Measurements from ENCODE around the gene MANEA.
"Not testable (repeated sequence)": the region's sequence is repeated elsewhere in the genome, so short reads cannot be mapped to it uniquely, and the experiment has no call there.

The MANEA gene

DNA sequence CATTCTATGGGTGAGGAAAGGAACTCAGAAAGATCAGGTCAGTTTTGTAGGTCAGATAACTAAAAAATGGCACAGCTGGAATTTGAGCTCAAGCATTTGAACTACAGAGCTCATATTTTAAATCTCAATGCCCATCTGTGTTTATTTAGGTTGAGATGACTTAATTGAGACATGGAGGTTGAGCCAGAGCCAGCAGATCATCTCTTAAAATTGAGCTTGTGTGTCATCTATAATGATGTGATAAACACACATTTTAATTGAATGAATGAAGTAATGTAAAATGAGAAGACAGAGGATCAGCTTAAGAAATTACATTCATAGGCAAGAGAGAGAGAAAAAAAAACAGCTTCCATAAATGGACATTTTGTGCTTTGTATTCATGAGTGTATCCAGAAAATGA lies 3.7 kb downstream of the MANEA start (continued):
- TF ChIP-seq, protein P1, sequence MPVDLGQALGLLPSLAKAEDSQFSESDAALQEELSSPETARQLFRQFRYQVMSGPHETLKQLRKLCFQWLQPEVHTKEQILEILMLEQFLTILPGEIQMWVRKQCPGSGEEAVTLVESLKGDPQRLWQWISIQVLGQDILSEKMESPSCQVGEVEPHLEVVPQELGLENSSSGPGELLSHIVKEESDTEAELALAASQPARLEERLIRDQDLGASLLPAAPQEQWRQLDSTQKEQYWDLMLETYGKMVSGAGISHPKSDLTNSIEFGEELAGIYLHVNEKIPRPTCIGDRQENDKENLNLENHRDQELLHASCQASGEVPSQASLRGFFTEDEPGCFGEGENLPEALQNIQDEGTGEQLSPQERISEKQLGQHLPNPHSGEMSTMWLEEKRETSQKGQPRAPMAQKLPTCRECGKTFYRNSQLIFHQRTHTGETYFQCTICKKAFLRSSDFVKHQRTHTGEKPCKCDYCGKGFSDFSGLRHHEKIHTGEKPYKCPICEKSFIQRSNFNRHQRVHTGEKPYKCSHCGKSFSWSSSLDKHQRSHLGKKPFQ (tag by site-specific recombination; IDR thresholded peaks at IDR 0.05): no peak
- TF ChIP-seq IKZF3 (tag by site-specific recombination; IDR thresholded peaks at IDR 0.05): no peak
- TF ChIP-seq KLF7 (tag by site-specific recombination; IDR thresholded peaks at IDR 0.05; ENCODE audit: borderline replicate concordance): no peak
- TF ChIP-seq ZNF48 (tag by site-specific recombination; IDR thresholded peaks at IDR 0.05): no peak
- TF ChIP-seq ZEB2 (tag by site-specific recombination; IDR thresholded peaks at IDR 0.05): peak; percentile 82
- no peak for TF ChIP-seq ZNF138 (tag by site-specific recombination; IDR thresholded peaks at IDR 0.05; ENCODE audit: borderline replicate concordance)

DNA sequence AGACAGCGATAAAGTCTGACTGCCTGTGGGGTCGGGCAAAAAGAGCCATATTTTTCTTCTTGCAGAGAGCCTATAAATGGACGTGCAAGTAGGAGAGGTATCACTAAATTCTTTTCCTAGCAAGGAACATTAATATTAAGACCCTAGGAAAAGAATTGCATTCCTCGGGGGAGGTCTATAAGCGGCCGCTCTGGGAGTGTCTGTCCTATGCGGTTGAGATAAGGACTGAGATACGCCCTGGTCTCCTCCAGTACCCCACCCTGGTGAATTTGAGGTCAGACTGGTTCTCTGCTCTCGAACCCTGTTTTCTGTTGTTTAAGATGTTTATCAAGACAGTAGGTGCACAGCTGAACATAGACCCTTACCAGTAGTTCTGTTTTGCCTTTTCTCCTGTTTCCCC lies 6.9 kb downstream of the MANEA start:
- POLR2A ChIA-PET; H3K9me3 ChIP-seq (ENCODE audit: control insufficient read depth, insufficient read depth, low read depth, low read length); H3K4me1 ChIP-seq (ENCODE audit: control insufficient read depth, insufficient read depth, low read length); H3K27ac ChIP-seq (ENCODE audit: extremely low read depth, low read depth, low read length); CTCF ChIA-PET; H3K4me3 ChIP-seq (ENCODE audit: low read depth, low read length); H3K36me3 ChIP-seq (ENCODE audit: control insufficient read depth in 2 of 2, insufficient read depth in 1 of 2, low read length in 2 of 2): not testable (repeated sequence)
- TF ChIP-seq SETDB1 (IDR thresholded peaks at IDR 0.05; ENCODE audit: insufficient read length, low read length): peak; percentile 74

DNA sequence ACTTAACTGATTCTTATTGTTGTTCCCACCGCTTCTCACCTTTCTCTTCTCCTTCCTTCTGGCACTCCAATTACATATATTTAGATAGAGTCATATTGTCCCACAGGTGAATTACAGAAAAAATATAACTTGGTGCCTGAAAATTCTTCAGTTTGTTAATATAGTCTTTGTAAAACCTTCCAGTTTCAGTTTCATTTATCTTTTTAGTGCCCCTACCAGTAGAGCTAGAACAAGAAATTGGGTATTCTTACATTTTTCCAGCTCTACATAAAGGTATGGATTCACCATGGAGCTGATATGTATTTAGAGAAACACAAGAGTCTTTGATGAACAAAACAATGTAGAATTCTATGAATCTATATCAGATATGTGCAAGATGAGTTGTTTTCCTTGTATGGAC lies 10.7 kb downstream of the MANEA start:
- H3K4me1 ChIP-seq (ENCODE audit: control insufficient read depth, insufficient read depth, low read length): no peaks in the 10 kb centered on the region
- no peak for TF ChIP-seq ZBTB17 (tag by site-specific recombination; IDR thresholded peaks at IDR 0.05)
- no peak for TF ChIP-seq ZNF292 (tag by site-specific recombination; IDR thresholded peaks at IDR 0.05; ENCODE audit: borderline replicate concordance, low read depth)
- TF ChIP-seq ZNF501 (tag by site-specific recombination; IDR thresholded peaks at IDR 0.05): no peak
- no peak for TF ChIP-seq TCF7L2 (IDR thresholded peaks at IDR 0.05; ENCODE audit: borderline replicate concordance, low read depth, low read length)
- no peak for TF ChIP-seq ZNF223 (tag by site-specific recombination; IDR thresholded peaks at IDR 0.05)
- TF ChIP-seq ZNF530 (tag by site-specific recombination; IDR thresholded peaks at IDR 0.05; ENCODE audit: low read depth): no peak
- no peak overlapping the region for H3K4me3 ChIP-seq (ENCODE audit: low read depth, low read length)
- ChIA-PET POLR2A (no interaction called here), CTCF (no interaction called here)
- no peaks in the 10 kb centered on the region for H3K9me3 ChIP-seq (ENCODE audit: control insufficient read depth, insufficient read depth, low read depth, low read length)
- H3K27ac ChIP-seq (ENCODE audit: extremely low read depth, low read depth, low read length): no peak overlapping the region
- peaks cover 0 to 10% of the 10 kb centered on the region in 2 experiments; a peak in 1 of 3 replicates for H3K36me3 ChIP-seq (ENCODE audit: control insufficient read depth in 2 of 2, insufficient read depth in 1 of 2, low read length in 2 of 2)

DNA sequence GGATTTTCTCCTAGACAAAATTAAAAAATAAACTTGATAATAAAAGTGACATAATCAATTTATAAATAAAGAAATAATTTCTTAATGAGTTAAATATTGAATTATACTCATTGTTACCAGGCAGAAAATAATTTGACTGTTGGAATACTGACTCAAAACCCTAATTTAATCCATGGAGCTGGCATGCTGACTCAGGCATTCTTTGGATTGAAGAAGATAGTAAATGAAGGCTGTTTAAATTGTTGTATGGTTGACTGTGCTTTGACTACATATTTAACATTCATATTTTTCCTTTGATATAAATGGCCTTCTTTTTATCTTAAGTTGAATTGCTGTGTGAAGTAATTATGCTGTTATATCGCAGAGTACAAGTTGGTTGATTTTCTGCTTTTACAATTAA lies 11.7 kb downstream of the MANEA start:
- no peak overlapping the region for H3K27ac ChIP-seq (ENCODE audit: extremely low read depth, low read depth, low read length)
- H3K9me3 ChIP-seq (ENCODE audit: control insufficient read depth, insufficient read depth, low read depth, low read length): no peaks in the 10 kb centered on the region
- POLR2A ChIA-PET: no interaction called here
- H3K4me3 ChIP-seq (ENCODE audit: low read depth, low read length): no peak overlapping the region
- TF ChIP-seq ZNF146 (tag by site-specific recombination; IDR thresholded peaks at IDR 0.05): no peak
- TF ChIP-seq ZNF23 (tag by site-specific recombination; IDR thresholded peaks at IDR 0.05; ENCODE audit: borderline replicate concordance): no peak
- no peak for TF ChIP-seq SCRT2 (tag by site-specific recombination; IDR thresholded peaks at IDR 0.05)
- no peak for TF ChIP-seq ZNF214 (tag by site-specific recombination; IDR thresholded peaks at IDR 0.05; ENCODE audit: borderline replicate concordance)
- no peak for TF ChIP-seq ZBTB20 (tag by site-specific recombination; IDR thresholded peaks at IDR 0.05)
- no peak for TF ChIP-seq ZNF777 (tag by site-specific recombination; IDR thresholded peaks at IDR 0.05; ENCODE audit: borderline replicate concordance)
- TF ChIP-seq GLI4 (tag by site-specific recombination; IDR thresholded peaks at IDR 0.05): no peak
- TF ChIP-seq ZNF19 (tag by site-specific recombination; IDR thresholded peaks at IDR 0.05; ENCODE audit: low read depth): no peak
- TF ChIP-seq, protein P2, sequence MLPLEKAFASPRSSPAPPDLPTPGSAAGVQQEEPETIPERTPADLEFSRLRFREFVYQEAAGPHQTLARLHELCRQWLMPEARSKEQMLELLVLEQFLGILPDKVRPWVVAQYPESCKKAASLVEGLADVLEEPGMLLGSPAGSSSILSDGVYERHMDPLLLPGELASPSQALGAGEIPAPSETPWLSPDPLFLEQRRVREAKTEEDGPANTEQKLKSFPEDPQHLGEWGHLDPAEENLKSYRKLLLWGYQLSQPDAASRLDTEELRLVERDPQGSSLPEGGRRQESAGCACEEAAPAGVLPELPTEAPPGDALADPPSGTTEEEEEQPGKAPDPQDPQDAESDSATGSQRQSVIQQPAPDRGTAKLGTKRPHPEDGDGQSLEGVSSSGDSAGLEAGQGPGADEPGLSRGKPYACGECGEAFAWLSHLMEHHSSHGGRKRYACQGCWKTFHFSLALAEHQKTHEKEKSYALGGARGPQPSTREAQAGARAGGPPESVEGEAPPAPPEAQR (tag by site-specific recombination; IDR thresholded peaks at IDR 0.05): no peak
- TF ChIP-seq ZNF140 (tag by site-specific recombination; IDR thresholded peaks at IDR 0.05): no peak
- TF ChIP-seq ZNF549 (tag by site-specific recombination; IDR thresholded peaks at IDR 0.05): no peak
- TF ChIP-seq ZIC2 (tag by site-specific recombination; IDR thresholded peaks at IDR 0.05): no peak
- CTCF ChIA-PET: no interaction called here
- H3K4me1 ChIP-seq (ENCODE audit: control insufficient read depth, insufficient read depth, low read length): no peaks in the 10 kb centered on the region
- H3K36me3 ChIP-seq (ENCODE audit: control insufficient read depth in 2 of 2, insufficient read depth in 1 of 2, low read length in 2 of 2): peaks cover 0 to 10% of the 10 kb centered on the region in 2 experiments; a peak in 1 of 3 replicates

All from HEK293 (cell line).